Hepatocyte (in vitro differentiated cells): Measurements from ENCODE around the gene HOXD8.

Experiments used
- CTCF ChIP-seq: fragments of 200-600 bp; sonication (generic); IDR thresholded peaks from 2 replicates; pipeline ENCODE4 v1.5.1; 2016; ENCODE audit warnings: antibody characterized with exemption, mild to moderate bottlenecking; ENCODE audit not compliant: poor library complexity
- EZH2 ChIP-seq: fragments of 200-600 bp; sonication (generic); IDR thresholded peaks from 2 replicates; pipeline ENCODE4 v1.6.1; 2016; ENCODE audit warnings: antibody characterized with exemption, mild to moderate bottlenecking, borderline replicate concordance

DNA sequence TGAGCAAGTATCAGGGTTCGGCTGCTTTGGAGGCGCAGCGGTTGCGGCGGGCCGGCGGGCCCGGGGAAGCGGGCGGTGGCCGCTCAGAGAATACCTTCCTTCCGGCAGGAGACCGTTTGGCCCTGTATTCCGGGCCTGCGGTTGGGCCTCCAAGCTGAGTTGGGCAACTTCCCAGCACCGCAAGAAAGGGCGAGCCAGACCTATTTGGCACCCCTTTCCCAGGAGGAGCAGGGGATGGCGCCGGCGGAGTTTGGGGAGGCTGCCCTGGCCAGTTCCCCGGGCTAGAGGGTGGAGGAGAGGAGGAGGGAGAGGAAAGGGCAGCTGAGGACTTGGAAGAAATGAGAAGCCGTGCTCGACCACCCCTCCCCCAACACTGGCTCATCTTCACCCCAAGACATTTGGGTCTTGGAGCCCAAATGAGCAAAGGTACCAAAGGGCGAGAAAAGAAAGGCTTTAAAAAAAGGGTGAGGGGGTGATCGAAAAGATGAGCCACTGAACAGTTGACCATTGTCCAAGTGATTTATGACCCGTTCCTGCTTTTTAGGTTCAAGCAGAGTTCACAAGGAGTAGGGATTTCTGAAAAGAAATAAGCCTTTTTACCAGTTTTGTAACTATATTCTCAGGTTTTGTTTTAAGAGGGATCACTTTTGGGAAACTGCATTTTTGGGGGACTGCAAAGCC is 36.0 kb downstream of the HOXD8 start:
- no peak for TF ChIP-seq CTCF
- peak; percentile 80 for TF ChIP-seq EZH2
